NCI-H1048 (cell line): Measurements from ENCODE around the gene VPS45.
"Not testable (repeated sequence)": the region's sequence is repeated elsewhere in the genome, so short reads cannot be mapped to it uniquely, and the experiment has no call there.

Source experiments
- DNase-seq: peaks from one replicate; lab custom pipeline; 2025; lab: John Stamatoyannopoulos, UW

VPS45 gene

GRCh38 chr1:150132372-150132771 is 64.8 kb downstream of the VPS45 start:
- DNase-seq = no peak

- DNase-seq = no peak
Measured at GRCh38 chr1:150134537-150134936, 67.0 kb downstream of the VPS45 start.

DNA sequence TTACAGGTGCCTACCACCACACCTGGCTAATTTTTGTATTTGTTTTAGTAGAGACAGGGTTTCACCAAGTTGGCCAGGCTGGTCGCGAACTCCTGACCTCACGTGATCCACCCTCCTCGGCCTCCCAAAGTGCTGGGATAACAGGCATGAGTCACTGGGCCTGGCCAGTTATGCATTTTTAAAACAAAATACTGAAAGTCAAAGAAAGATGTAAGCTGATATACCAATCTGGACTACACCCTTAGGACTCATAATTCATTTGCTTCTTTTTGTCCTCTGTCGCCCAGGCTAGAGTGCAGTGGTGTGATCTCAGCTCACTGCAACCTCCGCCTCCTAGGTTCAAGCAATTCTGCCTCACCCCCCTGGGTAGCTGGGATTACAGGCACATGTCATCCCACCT is 67.8 kb downstream of the VPS45 start:
- DNase-seq = not testable (repeated sequence)

DNA sequence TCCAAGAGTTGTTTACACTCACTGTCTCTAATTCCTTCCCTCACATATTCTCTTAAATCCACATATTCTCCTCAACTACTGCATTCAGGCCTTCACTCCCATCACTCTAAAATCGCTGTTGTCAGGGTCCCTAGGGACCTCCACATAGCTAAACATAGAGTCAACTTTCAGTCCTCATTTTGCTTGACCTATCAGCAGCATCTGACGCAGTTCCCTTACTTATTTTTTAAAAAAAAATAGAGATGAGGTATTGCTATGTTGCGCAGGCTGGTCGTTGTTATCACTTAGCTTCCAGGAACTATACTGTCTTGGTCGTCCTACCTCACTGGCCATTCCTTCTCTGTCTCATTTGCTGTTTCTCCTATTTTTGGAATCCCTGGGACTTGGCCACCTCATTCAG is 70.5 kb downstream of the VPS45 start:
- DNase-seq = no peak

- no peak for DNase-seq
Measured at GRCh38 chr1:150141452-150141851, 73.9 kb downstream of the VPS45 start.

DNA sequence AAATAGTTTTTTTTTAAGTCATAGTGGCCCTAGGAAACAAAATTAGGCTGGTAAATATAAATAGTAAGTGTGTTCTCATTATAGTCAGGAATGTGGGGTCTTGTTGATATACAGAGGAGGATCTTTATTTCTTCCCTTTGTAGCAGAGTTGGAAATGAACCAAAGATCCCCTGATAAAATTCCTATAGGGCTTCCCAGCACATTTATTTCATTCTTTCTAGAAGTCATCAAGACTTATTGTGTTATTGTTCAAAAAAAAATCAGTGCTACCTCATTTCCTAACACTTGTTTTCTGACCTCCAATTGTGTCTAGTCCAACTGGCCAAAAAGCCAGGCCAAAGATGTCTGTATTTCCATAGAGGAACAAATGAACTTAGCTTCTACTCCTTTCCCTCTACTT is 74.5 kb downstream of the VPS45 start:
- DNase-seq = no peak

GRCh38 chr1:150144606-150145005 is 77.0 kb downstream of the VPS45 start:
- DNase-seq = no peak

GRCh38 chr1:150146016-150146415 is 78.4 kb downstream of the VPS45 start:
- not testable (repeated sequence) for DNase-seq

DNA sequence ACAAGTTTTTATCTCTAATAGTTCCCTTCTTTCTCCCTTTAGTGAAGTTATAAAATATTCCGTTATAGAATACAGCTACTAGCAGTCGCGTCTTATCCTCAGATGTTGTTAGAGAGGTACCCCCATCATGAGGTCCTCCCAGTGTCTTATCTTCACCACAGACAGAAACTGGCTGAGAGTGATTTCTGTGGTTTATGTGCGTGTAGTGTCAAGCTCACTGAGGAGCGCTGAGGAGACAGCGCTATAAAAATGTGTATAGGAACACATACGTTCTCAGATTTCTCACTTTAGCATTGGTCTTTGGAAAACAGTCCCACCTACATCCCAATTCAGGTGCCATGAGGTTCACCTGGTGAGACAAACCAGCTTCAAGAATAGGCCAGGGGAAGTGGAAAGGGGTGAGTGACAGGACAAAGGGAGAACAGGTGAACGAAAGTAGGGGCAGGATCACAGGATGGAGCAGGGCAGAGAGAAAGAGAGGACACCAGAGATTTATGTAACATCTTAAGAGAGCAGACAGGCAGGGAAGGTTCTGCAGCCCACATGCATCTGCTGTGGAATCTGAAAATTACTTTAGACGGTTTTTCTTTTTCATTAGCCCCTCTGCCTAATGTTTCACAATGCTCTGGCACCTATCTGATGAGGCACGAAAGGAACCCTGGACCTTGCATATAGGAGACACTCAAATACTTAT is 79.4 kb downstream of the VPS45 start:
- DNase-seq = no peak

GRCh38 chr1:150148837-150149270 is 81.3 kb downstream of the VPS45 start:
- no peak for DNase-seq

GRCh38 chr1:150149271-150150132 is 81.9 kb downstream of the VPS45 start, which contains the start of gene PLEKHO1:
Gene PLEKHO1 (plus strand): TSS chr1:150149916. CDS start chr1:150150258, 342 bp downstream.
- peak; percentile 76 for DNase-seq

- DNase-seq = no peak
Measured at GRCh38 chr1:150150133-150151021, 82.8 kb downstream of the VPS45 start.

DNA sequence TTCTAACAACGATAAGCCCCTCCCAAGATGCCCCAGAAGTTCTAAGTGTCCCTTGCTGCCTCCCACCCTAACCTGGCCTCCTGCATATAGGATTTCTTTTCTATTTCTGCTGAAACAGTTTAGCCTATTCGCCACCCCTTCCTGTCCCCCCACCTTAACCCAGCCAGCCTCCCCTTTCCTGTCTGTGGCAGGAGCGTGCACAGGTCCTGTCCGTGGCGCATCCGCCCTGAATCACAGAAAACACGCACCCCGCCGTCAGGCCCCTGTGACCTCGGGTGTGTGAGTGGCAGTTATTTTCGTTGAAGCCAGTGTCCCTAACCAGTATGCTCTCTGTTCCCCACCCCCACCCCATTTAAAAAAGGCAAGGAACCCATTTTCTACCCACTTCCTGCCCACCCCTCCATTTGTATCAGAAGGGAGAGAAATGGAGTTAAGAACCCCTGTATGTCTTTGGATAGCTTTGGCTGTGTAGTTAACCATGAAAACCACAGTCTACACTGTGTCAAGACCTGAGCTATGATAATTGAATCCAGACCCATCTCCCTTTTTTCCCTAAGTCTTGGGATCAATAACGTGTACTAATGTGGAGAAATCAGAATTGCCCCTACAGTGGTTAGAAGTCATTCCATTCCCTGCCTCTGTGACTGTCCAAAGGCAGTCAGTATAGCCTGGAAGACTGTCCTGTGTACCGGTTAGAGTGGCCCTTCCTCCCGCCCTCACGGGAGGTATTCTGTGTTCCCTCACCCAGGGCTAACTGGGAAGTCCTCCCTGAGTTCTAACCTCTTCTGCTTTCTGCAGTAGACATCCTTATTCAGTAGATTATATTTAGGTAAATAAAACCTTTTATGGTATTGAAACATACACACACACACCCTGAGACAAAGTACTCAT is 84.0 kb downstream of the VPS45 start:
- no peak for DNase-seq

GRCh38 chr1:150152182-150152536 is 84.6 kb downstream of the VPS45 start:
- no peak for DNase-seq

GRCh38 chr1:150152772-150153456 is 85.3 kb downstream of the VPS45 start:
- DNase-seq = no peak

- DNase-seq = no peak
Measured at GRCh38 chr1:150154143-150154542, 86.6 kb downstream of the VPS45 start.

DNA sequence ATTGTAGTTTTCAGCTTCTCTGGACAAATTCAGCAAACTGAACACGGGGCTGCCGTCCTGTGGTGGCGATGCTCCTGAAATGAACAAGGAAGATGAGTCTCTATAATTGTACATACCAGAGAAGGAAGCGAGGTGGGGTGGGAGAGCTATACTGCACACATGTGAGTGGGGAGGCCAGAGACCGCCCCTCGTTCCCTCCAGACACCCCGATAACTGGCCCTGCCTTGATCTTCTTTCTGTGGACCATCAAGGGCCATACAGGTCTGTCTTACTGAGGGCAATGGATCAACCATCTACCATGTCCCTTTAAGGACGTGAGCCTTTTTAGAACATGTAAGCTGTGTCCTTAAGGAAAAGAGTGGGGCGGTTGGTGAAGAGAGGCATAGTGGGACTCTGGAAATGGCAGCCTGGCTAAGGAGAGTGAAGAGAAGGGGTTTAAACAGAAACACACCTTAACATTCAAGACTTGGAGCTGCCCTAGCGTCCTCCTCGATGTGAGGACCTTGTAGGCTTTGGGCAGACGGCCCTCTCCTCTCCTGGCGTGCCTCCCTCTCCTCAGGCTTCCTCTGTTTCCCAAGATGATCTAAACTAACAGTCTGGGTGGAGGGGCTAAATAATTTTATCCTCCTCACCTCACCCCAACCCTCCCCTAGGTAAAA is 88.0 kb downstream of the VPS45 start:
- DNase-seq = no peak

DNA sequence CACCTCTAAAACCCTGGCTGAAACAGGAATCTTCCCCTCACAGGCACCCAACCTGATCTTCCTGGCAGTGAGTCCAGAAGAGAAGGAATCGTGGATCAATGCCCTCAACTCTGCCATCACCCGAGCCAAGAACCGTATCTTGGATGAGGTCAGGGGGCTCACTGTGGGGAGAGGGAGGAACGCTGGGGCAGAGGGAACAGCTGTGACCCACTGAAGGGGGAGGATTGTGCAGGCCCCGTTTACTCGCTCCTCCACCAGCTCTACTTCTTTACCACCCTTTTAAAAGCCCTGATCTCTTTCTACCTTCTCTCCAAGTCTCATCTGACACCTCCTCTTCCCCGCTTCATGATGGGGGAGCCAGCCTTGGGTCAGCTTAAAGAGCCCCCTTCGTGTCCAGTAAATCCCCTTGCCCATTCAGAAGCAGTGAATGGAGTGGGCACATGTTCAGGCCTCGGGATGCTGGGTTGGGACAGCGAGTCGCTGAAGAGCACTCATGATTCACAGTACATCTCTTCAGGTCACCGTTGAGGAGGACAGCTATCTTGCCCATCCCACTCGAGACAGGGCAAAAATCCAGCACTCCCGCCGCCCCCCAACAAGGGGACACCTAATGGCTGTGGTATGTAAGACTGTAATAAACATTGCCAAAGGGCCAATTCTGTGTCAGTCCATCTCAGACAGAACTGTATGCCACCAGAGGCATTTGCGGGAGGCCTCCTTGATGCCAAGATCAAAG is 89.5 kb downstream of the VPS45 start:
- DNase-seq = no peak

DNA sequence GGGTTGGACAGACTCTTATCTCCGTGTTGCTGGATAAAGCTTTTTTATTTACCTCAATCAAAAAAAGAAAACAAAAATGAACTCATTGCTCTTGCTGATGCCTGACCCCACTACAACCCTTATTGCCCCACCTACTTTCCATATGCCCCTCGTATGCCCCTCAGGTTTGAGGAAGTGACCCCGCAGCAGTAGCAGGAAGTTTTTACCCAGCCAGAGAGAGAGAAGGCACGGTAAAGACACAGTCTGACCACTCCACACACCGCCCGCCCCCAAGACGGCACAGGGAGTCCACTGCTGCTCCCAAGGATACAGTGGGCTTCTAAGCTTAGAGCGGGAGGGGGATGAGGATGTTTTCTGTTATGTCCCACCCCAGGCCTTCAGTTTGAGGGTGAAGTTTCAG is 92.0 kb downstream of the VPS45 start:
- no peak for DNase-seq
